Adipocyte (in vitro differentiated cells): Measurements from ENCODE around the gene CDC37.
A peak's percentile ranks its signal among the peaks of the same experiment; 100 is the strongest.

Experiments
- DNase-seq: peaks from one replicate; pipeline ENCODE4 v3.0.0-alpha.2; 2015; ENCODE audit warnings: low read depth
- H3K27me3 ChIP-seq: replicated peaks from 2 replicates; pipeline ENCODE4 v1.7.0; 2013; ENCODE audit warnings: mild to moderate bottlenecking, low read length, moderate library complexity; ENCODE audit not compliant: control insufficient read depth, insufficient read depth
- H3K36me3 ChIP-seq: 2 replicates; pipeline ENCODE4 v1.7.0; 2013; ENCODE audit warnings: low read length, mild to moderate bottlenecking, moderate library complexity; ENCODE audit not compliant: control insufficient read depth, insufficient read depth, severe bottlenecking
- H3K4me1 ChIP-seq: 2 replicates; pipeline ENCODE4 v1.7.0; 2013; ENCODE audit warnings: mild to moderate bottlenecking, low read length, moderate library complexity; ENCODE audit not compliant: control insufficient read depth, insufficient read depth
- H3K4me3 ChIP-seq: 2 replicates; pipeline ENCODE4 v1.7.0; 2013; ENCODE audit warnings: mild to moderate bottlenecking, low read length, moderate library complexity
- H3K9ac ChIP-seq: 2 replicates; pipeline ENCODE4 v1.7.0; 2013; ENCODE audit warnings: mild to moderate bottlenecking, low read length, moderate library complexity
- H3K9me3 ChIP-seq: 2 replicates; pipeline ENCODE4 v1.7.0; 2013; ENCODE audit warnings: mild to moderate bottlenecking, low read length, moderate library complexity; ENCODE audit not compliant: control insufficient read depth

Gene CDC37

DNA sequence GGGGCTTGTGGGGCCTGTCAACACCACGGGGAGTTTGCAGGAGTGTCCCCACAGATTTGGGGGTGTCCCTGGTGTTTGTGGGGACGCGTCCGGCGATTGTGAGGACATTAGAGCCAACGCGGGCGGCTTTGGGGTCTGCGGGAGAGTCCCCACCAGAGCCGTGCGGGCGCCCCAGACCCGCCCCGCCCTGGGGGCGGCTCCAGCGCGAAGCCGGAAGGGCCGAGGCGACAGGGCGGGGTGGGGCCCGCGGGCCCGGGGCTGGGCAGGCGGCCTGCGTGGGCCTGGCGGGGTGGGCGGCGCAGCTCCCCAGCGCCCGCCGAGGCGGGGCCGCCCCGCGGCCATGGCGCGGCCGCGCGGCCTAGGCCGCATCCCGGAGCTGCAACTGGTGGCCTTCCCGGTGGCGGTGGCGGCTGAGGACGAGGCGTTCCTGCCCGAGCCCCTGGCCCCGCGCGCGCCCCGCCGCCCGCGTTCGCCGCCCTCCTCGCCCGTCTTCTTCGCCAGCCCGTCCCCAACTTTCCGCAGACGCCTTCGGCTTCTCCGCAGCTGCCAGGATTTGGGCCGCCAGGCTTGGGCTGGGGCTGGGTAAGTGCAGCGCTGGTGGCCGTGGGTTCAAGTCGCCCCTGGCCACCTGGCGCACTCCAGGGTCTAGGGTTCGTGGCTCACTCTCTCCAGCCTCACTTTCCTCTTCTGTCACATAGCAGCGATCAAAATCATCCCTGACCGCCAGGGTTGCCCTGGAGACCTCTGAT lies 27.3 kb upstream of the CDC37 start:
- Histone ChIP-seq H3K9me3 (no peaks in the 10 kb centered on the region), H3K4me3 (peak overlapping the region; percentile 86), H3K27me3 (peaks cover 4% of the 10 kb centered on the region), H3K9ac (peak overlapping the region; percentile 85), H3K36me3 (no peaks in the 10 kb centered on the region), H3K4me1 (peaks cover 12% of the 10 kb centered on the region)
- peak; percentile 85 for DNase-seq

DNA sequence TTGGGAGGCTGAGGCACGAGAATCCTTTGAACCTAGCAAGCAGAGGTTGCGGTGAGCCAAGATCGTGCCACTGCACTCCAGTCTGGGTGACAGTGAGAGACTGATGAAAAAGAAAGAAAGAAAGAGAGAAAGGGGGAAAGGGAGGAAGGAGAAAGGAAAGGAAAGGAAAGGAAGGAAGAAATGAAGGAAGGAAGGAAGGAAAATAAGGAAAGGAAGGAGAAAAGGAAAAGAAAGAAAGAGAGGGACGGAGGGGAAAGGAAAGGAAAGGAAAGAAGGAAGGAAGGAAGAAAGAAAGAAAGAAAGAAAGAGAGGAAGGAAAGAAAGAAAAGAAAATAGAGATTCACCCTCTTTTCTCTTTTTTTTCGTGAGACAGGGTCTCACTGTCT lies 25.6 kb upstream of the CDC37 start:
- no peak for DNase-seq
- Histone ChIP-seq H3K9me3 (no peaks in the 10 kb centered on the region), H3K27me3 (peaks cover 11% of the 10 kb centered on the region), H3K36me3 (no peaks in the 10 kb centered on the region), H3K4me1 (peaks cover 20% of the 10 kb centered on the region), H3K4me3 (no peak overlapping the region), H3K9ac (no peak overlapping the region)

DNA sequence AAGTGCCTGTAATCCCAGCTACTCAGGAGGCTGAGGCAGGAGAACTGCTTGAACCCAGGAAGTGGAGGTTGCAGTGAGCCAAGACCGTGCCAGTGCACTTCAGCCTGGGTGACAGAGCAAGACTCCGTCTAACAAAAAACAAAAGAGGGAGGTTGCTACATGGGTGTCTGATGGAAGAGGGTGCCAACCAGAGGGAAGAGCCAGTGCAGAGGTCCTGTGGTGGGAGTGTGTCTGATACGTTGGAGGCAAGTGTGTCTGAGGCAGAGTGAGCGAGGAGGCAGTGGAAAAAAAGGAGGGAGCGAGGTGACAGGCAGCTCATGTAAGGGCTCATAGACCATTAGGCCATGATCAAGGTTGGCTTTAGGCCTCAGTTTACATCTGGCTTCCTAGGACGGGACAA lies 23.8 kb upstream of the CDC37 start:
- no peak overlapping the region for H3K4me3 ChIP-seq
- H3K9ac ChIP-seq = no peak overlapping the region
- DNase-seq = no peak
- no peaks in the 10 kb centered on the region for H3K36me3 ChIP-seq
- H3K9me3 ChIP-seq = no peaks in the 10 kb centered on the region
- peaks cover 21% of the 10 kb centered on the region for H3K27me3 ChIP-seq
- H3K4me1 ChIP-seq = peaks cover 19% of the 10 kb centered on the region

DNA sequence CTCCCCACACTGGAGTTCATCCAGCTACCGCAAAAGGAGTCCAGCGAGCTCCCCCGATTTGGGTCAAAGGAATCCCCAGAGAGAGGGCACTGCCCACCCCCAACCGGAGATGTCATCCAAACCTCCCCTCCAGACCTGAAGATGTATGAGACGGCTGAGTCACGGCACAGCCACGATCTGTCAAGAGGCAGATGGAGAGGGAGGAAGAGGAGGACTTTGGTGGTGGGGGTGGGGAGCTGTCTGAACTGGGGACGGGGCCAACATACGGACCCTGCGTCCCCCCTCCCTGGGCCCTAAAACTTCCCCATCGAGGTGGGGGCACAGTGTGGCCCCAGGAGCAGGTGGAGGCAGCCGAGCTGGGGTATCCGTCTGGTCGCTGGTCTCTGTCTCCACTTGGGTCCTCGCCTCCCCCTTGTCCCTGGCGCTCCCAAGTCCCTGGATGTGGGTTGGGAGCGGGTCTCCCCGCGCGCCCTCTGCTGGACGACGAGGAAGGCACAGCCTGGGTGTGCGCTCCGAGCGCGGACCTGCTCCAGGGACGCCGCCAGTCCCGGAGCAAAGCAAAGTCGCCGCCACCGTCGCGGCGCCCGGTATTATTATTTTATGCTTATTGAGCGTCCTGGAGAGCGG lies 20.8 kb upstream of the CDC37 start:
- H3K4me3 ChIP-seq = peak overlapping the region; percentile 55
- DNase-seq = peak; percentile 90

DNA sequence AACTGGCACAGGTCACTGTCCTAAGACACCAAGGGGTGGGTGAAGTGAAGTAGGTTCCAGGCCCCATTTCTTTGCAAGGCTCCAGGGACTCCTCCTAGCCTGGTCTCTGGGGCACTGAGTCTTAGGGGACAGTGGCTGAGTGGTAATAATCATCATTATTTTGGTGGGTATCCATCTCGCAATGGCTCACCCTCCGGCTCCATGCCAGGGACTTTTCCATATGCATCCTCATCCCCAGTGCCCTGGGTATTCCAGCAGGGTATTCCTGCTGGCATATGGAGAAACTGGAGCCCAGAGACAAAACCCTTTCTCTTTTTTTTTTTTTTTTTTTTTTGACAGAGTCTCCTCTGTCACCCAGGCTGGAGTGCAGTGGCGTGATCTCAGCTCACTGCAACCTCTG lies 19.5 kb upstream of the CDC37 start:
- Histone ChIP-seq H3K4me3 (no peak overlapping the region), H3K36me3 (no peaks in the 10 kb centered on the region), H3K27me3 (peaks cover 40% of the 10 kb centered on the region), H3K9me3 (no peaks in the 10 kb centered on the region), H3K4me1 (peaks cover 21% of the 10 kb centered on the region), H3K9ac (no peak overlapping the region)
- DNase-seq = no peak

More for the DNA sequence above, 20.8 kb upstream of the CDC37 start:
- Histone ChIP-seq H3K9me3 (no peaks in the 10 kb centered on the region), H3K9ac (no peak overlapping the region), H3K27me3 (peaks cover 32% of the 10 kb centered on the region), H3K4me1 (peaks cover 21% of the 10 kb centered on the region), H3K36me3 (no peaks in the 10 kb centered on the region)

DNA sequence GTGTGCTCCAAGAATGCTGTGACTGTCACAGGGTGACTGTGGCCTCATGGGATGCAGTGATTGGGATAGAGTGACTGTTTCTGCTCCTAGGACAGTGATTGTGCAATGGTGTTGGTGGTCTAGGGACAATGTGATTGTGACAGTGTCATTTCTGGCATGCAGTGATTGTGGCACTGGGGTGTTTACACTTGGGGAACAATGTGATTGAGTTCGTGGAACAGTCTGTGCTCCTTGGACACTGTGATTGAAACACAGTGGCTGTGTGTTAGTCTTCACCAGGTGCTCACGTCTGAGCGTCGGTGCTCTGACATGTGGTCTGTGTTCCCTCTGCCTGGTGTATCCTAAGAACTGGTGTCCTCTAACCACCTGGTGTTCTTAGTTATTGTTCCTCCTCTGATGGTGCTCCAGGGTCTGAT lies 18.7 kb upstream of the CDC37 start:
- Histone ChIP-seq H3K4me1 (peaks cover 21% of the 10 kb centered on the region), H3K4me3 (no peak overlapping the region), H3K9me3 (no peaks in the 10 kb centered on the region), H3K9ac (no peak overlapping the region), H3K36me3 (no peaks in the 10 kb centered on the region), H3K27me3 (peaks cover 48% of the 10 kb centered on the region)
- DNase-seq = no peak

DNA sequence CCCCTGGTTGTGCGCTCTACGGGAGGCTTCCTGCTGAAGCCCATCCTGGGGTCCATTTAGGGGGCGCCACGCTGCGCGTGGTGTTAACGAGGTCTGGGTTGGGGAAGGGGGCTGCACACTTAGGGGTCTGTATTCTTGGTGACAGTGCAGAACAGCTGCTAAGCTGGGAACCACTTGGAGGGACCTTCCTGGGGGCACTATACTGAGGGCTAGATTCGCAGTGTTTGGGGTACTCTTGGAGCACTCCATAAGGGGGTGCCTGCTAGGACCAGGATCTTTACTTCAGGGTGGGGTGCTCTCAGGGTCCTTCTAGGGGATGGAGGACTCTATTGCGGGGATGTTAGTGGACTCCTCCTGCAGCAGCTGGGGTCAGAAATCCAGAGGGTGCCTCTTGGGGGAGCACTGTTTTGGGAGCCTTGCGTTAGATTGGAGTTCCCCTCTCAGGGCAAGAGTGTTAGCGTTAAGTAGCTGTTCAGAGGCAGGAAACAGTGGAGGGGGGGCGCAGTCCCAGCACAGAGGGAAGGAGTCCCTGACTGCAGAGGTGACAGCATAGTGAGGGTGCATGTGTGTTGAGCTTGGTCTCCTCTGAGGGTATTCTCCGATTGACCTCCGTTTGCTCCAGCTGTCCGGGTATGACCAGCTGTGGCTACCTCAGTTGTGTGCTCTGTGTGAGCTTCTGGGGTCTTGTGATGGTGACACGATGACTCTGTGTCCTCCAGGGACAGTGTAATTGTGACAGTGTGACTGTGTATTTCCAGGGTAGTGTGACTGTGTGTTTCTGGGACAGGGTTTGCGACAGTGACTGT lies 18.1 kb upstream of the CDC37 start:
- Histone ChIP-seq H3K4me1 (peaks cover 21% of the 10 kb centered on the region), H3K27me3 (peaks cover 51% of the 10 kb centered on the region), H3K9me3 (no peaks in the 10 kb centered on the region), H3K4me3 (no peak overlapping the region), H3K9ac (no peak overlapping the region), H3K36me3 (no peaks in the 10 kb centered on the region)
- no peak for DNase-seq

DNA sequence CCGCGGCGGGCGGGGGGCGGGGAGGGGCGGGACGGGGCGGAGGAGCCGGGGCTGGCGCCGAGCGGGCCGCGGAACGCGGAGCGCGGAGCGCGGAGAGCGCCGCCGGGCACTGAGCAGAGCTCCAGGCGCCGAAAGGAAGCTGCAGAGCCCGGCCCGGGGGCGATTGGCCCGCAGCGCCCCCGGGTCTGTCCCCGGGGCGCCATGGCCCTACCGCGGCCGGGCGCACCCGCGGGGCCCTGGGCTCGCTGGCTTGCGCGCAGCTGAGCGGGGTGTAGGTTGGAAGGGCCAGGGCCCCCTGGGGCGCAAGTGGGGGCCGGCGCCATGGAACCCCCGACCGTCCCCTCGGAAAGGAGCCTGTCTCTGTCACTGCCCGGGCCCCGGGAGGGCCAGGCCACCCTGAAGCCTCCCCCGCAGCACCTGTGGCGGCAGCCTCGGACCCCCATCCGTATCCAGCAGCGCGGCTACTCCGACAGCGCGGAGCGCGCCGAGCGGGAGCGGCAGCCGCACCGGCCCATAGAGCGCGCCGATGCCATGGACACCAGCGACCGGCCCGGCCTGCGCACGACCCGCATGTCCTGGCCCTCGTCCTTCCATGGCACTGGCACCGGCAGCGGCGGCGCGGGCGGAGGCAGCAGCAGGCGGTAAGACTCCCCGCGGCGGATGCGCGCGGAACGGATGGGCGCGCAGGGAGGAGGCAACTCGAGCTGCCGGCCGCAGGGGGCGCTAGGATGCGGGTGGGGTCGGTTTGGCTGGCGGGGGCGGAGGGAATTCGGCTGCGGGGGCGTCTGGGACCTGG lies 17.3 kb upstream of the CDC37 start, which contains the start of gene PDE4A:
TSS of gene PDE4A (plus strand) at position 95 of the 796 bp plus-strand sequence. CDS start at position 322, 227 bp downstream.
- H3K27me3 ChIP-seq = peaks cover 48% of the 10 kb centered on the region
- peak; percentile 64 for DNase-seq
- H3K9ac ChIP-seq = no peak within 1 kb of the TSS
- H3K4me3 ChIP-seq = peak within 1 kb of the TSS; percentile 27
- H3K9me3 ChIP-seq = no peaks in the 10 kb centered on the region
- peaks cover 27% of the 10 kb centered on the region for H3K4me1 ChIP-seq
- H3K36me3 ChIP-seq = no peaks in the 10 kb centered on the region

DNA sequence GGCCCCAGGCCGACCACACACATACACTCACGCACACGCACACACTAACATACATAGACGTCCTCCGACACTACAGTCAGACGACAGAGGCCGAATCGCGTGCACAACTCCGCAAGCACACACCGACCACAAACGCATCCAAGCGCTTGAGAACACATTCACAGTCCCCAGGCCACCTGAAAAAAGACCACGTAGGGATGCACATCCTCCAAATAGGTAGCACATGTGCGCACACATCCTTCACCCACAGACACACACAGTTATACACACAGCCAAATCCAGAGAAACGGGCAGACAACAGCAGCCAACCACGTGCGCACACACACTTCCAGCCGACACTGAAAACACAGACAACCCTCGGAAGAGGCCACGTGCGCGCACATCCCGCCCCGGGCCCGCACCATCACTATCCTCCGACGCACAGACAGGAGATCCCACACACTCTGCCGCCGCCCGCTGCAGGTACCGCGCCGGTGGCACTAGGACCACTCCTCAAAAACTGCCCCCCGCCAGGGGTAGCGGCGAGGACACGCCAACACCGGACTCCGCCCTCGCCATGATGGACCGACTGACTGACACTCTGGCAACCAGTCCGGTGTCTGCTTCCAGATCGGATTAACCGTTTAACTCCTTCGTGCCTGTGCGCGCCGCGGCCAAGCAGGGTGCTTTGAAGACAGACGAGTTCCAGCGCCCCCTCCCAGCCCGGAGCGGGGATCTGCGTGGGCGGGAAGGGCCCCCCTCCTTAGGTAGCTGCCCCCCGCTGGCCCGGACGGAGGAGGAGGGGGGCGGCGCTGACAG lies 16.5 kb upstream of the CDC37 start:
- DNase-seq = peak; percentile 51
- Histone ChIP-seq H3K9ac (no peak overlapping the region), H3K27me3 (peaks cover 47% of the 10 kb centered on the region), H3K9me3 (no peaks in the 10 kb centered on the region), H3K4me3 (peak overlapping the region; percentile 27), H3K36me3 (no peaks in the 10 kb centered on the region), H3K4me1 (peaks cover 27% of the 10 kb centered on the region)

DNA sequence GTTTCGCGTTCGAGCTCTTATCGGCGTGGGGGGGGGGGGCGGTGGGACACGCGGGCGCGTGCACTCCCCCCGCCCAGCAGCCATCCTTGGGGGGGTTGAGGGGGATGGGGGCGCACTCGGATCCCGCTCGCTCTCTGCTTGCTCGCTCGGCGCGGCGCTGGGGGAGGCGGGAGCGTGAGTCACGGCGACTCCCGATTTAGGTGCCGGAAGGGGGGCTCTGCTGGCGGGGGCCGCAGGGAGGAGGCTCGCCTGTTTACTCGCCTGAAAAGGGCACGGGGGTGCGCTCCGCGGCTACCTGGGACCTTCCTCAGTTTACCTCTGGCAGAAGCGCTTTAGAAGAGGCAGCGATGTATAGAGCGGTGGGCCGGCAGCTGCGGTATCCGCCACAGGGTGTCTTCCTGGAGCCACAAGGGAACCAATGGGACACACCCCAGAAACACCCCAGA lies 15.9 kb upstream of the CDC37 start:
- Histone ChIP-seq H3K9me3 (no peaks in the 10 kb centered on the region), H3K4me3 (no peak overlapping the region), H3K27me3 (peaks cover 42% of the 10 kb centered on the region), H3K4me1 (peaks cover 21% of the 10 kb centered on the region), H3K36me3 (no peaks in the 10 kb centered on the region), H3K9ac (no peak overlapping the region)
- DNase-seq = peak; percentile 51
